Measurements from ENCODE around the gene UBL5. TPM values are rescaled to one million over a fixed set of nuclear protein-coding genes. Genes with fewer than 3 reads are reported as not detected.
"Not testable (repeated sequence)": the region's sequence is repeated elsewhere in the genome, so short reads cannot be mapped to it uniquely, and the experiment has no call there.

Gene UBL5
- total RNA-seq = 538 TPM
- long read RNA-seq, transcript UBL5-202 (5 exons, 432 nt) = major isoform, 148 of 199 reads
- long read RNA-seq, transcript UBL5-201 (5 exons, 513 nt) = minor isoform, 22 of 199 reads
- long read RNA-seq, partial matches to known transcripts = 24 of 199 reads
- long read RNA-seq, other reads (novel, unspliced or antisense) = 4 of 199 reads

DNA sequence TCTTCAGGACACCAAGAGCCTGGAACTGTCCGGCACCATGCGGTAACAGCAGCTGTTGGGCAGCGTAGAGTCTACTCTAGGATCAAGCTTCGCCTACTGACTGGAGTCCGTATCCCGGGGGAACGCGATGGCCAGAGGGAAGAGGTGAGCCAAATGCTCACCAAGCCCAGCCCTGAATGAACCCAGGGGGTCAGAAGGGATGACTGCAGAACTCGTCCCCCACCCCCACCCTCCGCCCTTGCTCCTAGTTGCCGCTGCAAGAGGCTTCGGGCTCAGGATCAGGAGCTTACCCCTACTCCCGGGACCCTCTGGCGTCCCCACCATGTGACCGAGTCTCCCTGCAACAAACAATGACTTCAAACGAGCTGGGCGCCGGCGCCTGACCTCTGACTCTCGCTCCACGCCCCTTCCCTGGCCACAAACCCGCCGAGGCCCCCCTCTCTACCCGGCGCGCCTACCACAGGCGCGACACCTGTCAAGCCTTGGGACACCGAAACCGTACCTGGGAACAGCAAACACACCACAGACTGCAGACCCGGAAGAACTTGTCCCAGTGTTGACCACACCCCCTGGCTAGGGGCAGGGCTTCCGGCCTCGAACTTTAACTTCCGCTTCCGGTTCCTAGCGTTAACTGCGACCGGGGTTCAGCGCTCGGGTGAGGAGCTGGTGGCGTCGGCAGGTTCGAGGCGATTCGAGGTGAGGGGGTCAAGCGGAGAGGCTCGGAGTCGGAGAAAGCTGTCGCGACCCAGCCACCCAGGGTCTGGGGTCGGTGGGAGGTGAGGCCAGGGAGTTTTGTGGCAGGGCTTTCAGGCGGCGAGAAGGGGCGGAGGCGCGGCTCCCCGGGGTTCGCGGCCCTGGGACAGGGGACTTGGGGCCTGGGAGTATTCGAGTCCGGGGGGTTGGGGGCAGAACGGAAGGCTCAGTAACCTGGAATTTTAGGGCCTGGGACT, at the start of gene UBL5:
Gene UBL5, plus strand, starts transcription at position 630 of the 950 bp plus-strand sequence. CDS start 420 bp downstream, outside the sequence.
- peak; percentile 87 for DNase-seq
- intact Hi-C loops (cut with micrococcal nuclease) = no loop called here
- Histone ChIP-seq H3K9me3 (replicated peaks) (no peaks in the 10 kb centered on the region), H3K4me3 (peak within 1 kb of the TSS; percentile 99), H3K27me3 (ENCODE audit: low read depth) (no peaks in the 10 kb centered on the region), H3K4me1 (peaks cover 38% of the 10 kb centered on the region), H3K27ac (replicated peaks) (peak within 1 kb of the TSS; percentile 85), H3K36me3 (peaks cover 15% of the 10 kb centered on the region)
- TF ChIP-seq, protein P1, sequence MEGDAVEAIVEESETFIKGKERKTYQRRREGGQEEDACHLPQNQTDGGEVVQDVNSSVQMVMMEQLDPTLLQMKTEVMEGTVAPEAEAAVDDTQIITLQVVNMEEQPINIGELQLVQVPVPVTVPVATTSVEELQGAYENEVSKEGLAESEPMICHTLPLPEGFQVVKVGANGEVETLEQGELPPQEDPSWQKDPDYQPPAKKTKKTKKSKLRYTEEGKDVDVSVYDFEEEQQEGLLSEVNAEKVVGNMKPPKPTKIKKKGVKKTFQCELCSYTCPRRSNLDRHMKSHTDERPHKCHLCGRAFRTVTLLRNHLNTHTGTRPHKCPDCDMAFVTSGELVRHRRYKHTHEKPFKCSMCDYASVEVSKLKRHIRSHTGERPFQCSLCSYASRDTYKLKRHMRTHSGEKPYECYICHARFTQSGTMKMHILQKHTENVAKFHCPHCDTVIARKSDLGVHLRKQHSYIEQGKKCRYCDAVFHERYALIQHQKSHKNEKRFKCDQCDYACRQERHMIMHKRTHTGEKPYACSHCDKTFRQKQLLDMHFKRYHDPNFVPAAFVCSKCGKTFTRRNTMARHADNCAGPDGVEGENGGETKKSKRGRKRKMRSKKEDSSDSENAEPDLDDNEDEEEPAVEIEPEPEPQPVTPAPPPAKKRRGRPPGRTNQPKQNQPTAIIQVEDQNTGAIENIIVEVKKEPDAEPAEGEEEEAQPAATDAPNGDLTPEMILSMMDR (IDR thresholded peaks at IDR 0.05; ENCODE audit: borderline replicate concordance) = no peak

- Histone ChIP-seq H3K27me3 (ENCODE audit: low read depth) (no peaks in the 10 kb centered on the region), H3K36me3 (no peaks in the 10 kb centered on the region), H3K27ac (replicated peaks) (no peak overlapping the region), H3K9me3 (replicated peaks) (peaks cover 22% of the 10 kb centered on the region), H3K4me1 (peaks cover 19% of the 10 kb centered on the region), H3K4me3 (no peak overlapping the region)
- intact Hi-C loops (cut with micrococcal nuclease) = no loop called here
- DNase-seq = no peak
- TF ChIP-seq, protein P1 (IDR thresholded peaks at IDR 0.05; ENCODE audit: borderline replicate concordance) = no peak
These were observed 45.4 kb upstream of the UBL5 start for GRCh38 chr19:9782338-9782737.

DNA sequence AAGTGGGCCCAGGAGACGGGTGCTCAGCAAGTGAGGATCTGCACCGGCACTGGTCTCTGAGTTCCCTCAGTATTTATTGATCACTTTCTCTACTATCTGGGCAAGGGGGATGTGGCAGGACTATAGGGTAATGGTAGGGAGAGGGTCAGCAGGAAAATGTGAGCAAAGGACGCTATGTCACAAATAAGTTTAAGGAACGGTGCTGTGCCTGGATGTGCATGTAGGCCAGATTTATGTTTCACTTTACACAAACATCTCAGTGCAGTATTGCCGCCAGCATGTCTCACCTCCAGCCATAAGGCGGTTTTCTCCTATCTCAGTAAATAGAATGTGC, 43.6 kb upstream of the UBL5 start:
- H3K27ac ChIP-seq (replicated peaks); H3K9me3 ChIP-seq (replicated peaks); DNase-seq; H3K36me3 ChIP-seq; intact Hi-C loops (cut with micrococcal nuclease); H3K4me3 ChIP-seq; H3K27me3 ChIP-seq (ENCODE audit: low read depth): not testable (repeated sequence)
- peaks cover 19% of the 10 kb centered on the region for H3K4me1 ChIP-seq

DNA sequence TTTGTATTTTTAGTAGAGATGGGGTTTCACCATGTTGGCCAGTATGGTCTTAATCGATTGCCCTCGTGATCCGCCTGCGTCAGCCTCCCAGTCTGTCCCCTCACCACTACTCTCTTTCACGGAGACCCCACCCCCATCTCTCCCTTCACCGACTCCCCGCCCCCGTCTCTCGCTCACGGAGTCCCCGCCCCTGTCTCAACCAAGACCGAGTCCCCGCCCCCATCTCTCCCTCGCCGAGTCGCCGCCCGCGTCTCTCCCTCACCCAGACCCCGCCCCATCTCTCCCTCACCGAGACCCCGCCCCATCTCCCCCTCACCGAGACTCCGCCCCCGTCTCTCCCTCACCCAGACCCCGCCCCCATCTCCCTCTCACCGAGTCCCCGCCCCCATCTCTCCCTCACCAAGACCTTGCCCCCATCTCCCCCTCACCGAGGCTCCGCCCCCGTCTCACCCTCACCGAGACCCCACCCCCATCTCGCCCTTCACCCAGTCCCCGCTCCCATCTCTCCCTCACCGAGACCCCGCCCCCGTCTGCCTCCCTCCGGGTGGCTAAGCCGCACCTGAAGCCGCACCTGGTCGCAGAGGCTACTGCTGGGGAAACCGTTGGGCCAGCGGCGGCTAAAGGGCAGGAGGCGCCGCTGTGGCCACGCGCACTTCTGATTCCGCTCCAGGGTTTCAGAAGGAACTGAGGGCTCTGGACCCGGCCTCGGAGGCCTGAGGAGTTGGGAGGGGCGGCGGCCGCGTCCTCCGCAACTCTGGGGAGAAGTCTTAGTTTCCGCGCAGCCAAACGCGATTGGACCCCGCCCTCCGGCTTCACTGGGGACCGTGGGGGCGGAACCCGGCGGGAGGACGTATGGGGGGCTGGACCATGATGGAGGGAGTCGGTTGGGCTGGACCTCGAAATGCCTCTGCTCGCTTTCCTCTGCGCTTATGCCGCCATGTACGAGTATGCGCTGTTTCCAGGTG, 42.1 kb upstream of the UBL5 start:
- intact Hi-C loops (cut with micrococcal nuclease) = no loop called here
- no peaks in the 10 kb centered on the region for H3K36me3 ChIP-seq

GRCh38 chr19:9786342-9786741, 41.4 kb upstream of the UBL5 start:
- intact Hi-C loops (cut with micrococcal nuclease) = no loop called here
- no peak for DNase-seq
- TF ChIP-seq, protein P1 (IDR thresholded peaks at IDR 0.05; ENCODE audit: borderline replicate concordance) = no peak

More for the DNA sequence above, 42.1 kb upstream of the UBL5 start:
- no peaks in the 10 kb centered on the region for H3K9me3 ChIP-seq (replicated peaks)
- H3K27me3 ChIP-seq (ENCODE audit: low read depth) = no peaks in the 10 kb centered on the region
- TF ChIP-seq, protein P1 (IDR thresholded peaks at IDR 0.05; ENCODE audit: borderline replicate concordance) = no peak
- H3K4me3 ChIP-seq = peak overlapping the region; percentile 89
- H3K27ac ChIP-seq (replicated peaks) = peak overlapping the region; percentile 98
- H3K4me1 ChIP-seq = peaks cover 25% of the 10 kb centered on the region
- peak; percentile 97 for DNase-seq

More at GRCh38 chr19:9786342-9786741, 41.4 kb upstream of the UBL5 start:
- peaks cover 31% of the 10 kb centered on the region for H3K4me1 ChIP-seq
- H3K27me3 ChIP-seq (ENCODE audit: low read depth) = no peaks in the 10 kb centered on the region
- H3K36me3 ChIP-seq = no peaks in the 10 kb centered on the region
- H3K9me3 ChIP-seq (replicated peaks) = no peaks in the 10 kb centered on the region
- H3K4me3 ChIP-seq = peak overlapping the region; percentile 89
- H3K27ac ChIP-seq (replicated peaks) = peak overlapping the region; percentile 98
